Activated CD4-positive, alpha-beta T cell treated with anti-CD3 and anti-CD28 coated beads, Interleukin-2, amount 10 ng/mL, durations not matched to agents 7 days and 5 days (primary cell): ENCODE data around the gene QSER1. TPM values are rescaled to one million over a fixed set of nuclear protein-coding genes. Genes with fewer than 3 reads are reported as not detected.
"Not testable (repeated sequence)": the region's sequence is repeated elsewhere in the genome, so short reads cannot be mapped to it uniquely, and the experiment has no call there.

Source experiments
- CTCF ChIA-PET: fragments of 350-600 bp; sonication (Branson Sonifier 250); formaldehyde crosslinking; loops from one replicate; lab custom pipeline; 2021; ENCODE audit warnings: antibody characterized with exemption; lab: Charles Lee
- POLR2A ChIA-PET: fragments of 350-600 bp; sonication (Branson Sonifier 250); formaldehyde crosslinking; loops from one replicate; lab custom pipeline; 2021; ENCODE audit warnings: antibody characterized with exemption; lab: Charles Lee
- DNase-seq: peaks from one replicate; pipeline ENCODE4 v3.0.0-alpha.2; 2020
- H3K27ac Mint-ChIP-seq: one replicate; pipeline ENCODE4 v1.8.0; 2021; ENCODE audit warnings: mild to moderate bottlenecking, moderate library complexity, mixed read lengths
- H3K27me3 Mint-ChIP-seq: one replicate; pipeline ENCODE4 v1.8.0; 2021; ENCODE audit warnings: mixed read lengths
- H3K36me3 Mint-ChIP-seq: one replicate; pipeline ENCODE4 v1.8.0; 2021; ENCODE audit warnings: low read depth, mixed read lengths
- H3K4me1 Mint-ChIP-seq: one replicate; pipeline ENCODE4 v1.8.0; 2021; ENCODE audit warnings: mixed read lengths
- H3K4me3 Mint-ChIP-seq: one replicate; pipeline ENCODE4 v1.8.0; 2021; ENCODE audit warnings: mild to moderate bottlenecking, moderate library complexity, mixed read lengths
- H3K9me3 Mint-ChIP-seq: one replicate; pipeline ENCODE4 v1.8.0; 2021; ENCODE audit warnings: mixed read lengths
- total RNA-seq, 2 experiments: library from RNA; stranded (reverse); gene quantifications; one replicate each; pipeline ENCODE4 v1.2.3, GENCODE V29; 2021

The QSER1 gene
- total RNA-seq, 2 experiments from 2014 or later, result 12.3 to 18.0 TPM

DNA sequence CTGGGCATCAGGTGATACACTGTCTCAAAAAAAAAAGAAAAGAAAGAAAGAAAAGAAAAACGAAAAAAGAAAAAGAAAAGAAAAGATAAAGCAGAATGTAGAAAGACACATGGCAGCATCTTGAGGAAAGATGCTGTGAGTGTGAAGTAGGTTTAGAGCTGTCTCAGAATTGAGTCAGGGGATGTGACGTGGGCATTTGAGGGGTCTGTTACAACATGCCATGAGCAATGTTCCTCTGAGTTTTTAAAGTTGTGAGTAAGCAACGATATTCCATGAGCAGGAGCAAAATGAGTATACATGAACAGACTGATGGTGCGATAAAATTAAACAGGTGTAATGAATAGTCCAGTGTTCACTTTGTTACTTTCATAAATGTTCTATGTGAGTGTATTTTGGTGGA, 11.3 kb upstream of the QSER1 start:
- no peaks in the 10 kb centered on the region for H3K4me1 Mint-ChIP-seq
- H3K27ac Mint-ChIP-seq, result peak overlapping the region; percentile 46
- H3K27me3 Mint-ChIP-seq, result peaks cover 7% of the 10 kb centered on the region
- DNase-seq, result no peak
- CTCF ChIA-PET, result interaction anchor here (0.6 to 1.5 kb wide), 3 partner anchors 11 to 202 kb away, joined by 3 read pairs; partner anchors contain the start of gene QSER1
- H3K4me3 Mint-ChIP-seq, result no peak overlapping the region
- no peaks in the 10 kb centered on the region for H3K9me3 Mint-ChIP-seq
- H3K36me3 Mint-ChIP-seq, result no peaks in the 10 kb centered on the region
- POLR2A ChIA-PET, result no interaction called here

DNA sequence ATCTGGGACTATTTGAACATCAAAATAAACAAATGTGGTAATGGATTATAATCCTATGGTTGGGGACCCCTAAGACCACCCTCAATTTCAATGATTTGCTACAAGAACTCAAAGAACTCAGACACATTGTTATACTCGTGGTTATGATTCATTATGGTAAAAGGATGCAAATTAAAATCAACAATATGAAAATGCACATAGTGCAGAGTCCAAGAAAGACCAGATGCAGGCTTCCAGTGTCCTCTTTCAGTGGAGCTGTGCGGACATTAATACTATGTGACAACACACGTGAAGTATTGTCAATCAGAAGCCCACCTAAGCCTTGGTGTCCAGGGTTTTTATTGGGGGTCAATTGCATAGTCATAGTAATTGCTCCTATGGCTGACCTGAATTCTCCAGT, 9.2 kb upstream of the QSER1 start:
- H3K27ac Mint-ChIP-seq, result no peak overlapping the region
- no peak overlapping the region for H3K4me3 Mint-ChIP-seq
- no peaks in the 10 kb centered on the region for H3K4me1 Mint-ChIP-seq
- H3K9me3 Mint-ChIP-seq, result no peaks in the 10 kb centered on the region
- no peaks in the 10 kb centered on the region for H3K36me3 Mint-ChIP-seq
- POLR2A ChIA-PET, result no interaction called here
- no peak for DNase-seq
- CTCF ChIA-PET, result no interaction called here
- peaks cover 5% of the 10 kb centered on the region for H3K27me3 Mint-ChIP-seq

DNA sequence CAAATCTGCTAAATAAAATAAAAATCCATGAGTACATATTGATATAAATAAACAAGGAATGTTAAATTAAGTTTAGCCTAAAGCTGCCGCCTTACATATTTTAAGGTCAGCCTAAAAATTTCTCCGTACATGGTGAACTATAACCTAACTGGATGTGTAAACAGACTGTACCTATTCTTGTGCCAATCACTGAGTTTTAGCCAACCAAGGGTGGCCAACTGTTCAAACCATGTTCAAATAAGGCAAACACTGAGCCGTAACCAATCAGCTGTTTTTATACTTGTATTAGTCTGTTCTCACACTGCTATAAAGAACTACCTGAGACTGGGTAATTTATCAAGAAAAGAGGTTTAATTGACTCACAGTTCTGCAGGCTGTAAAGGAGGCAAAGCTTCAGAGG, 8.6 kb upstream of the QSER1 start:
- Mint-ChIP-seq H3K36me3 (no peaks in the 10 kb centered on the region), H3K9me3 (no peaks in the 10 kb centered on the region), H3K27me3 (peaks cover 3% of the 10 kb centered on the region), H3K4me1 (no peaks in the 10 kb centered on the region), H3K4me3 (no peak overlapping the region), H3K27ac (no peak overlapping the region)
- POLR2A ChIA-PET, result no interaction called here
- DNase-seq, result no peak
- CTCF ChIA-PET, result no interaction called here

DNA sequence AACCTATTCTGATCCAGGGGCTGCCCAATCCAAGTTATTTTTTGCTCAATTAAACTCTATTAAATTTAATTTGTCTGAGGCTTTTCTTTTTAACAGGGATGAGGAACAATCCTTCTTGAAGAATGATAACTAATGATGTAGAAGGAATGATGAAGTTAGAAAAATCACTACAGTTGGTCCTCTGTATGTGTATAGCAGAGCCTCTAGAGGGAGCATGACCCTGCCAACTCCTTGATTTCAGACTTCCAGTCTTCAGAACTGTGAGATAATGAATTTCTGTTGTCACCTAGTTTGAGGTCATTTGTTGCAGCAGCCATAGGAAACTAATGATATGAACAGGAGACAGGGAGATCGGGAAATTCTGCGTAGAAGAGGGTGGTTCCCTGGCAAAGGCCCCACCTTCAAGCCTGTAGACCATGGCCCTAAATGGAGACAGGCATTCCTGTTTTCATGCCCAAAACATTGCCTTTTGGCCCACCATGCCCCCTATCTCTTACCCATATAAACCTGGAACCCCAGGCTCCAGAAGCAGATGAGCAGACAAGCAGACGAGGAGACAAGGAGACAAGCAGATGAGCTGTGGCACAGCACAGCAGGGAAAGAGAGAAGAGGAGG, 7.7 kb upstream of the QSER1 start:
- Mint-ChIP-seq H3K27ac (no peak overlapping the region), H3K4me3 (no peak overlapping the region), H3K9me3 (no peaks in the 10 kb centered on the region), H3K36me3 (no peaks in the 10 kb centered on the region), H3K4me1 (no peaks in the 10 kb centered on the region), H3K27me3 (peaks cover 3% of the 10 kb centered on the region)
- ChIA-PET CTCF (interaction anchor here (0.8 kb wide), 1 partner anchor 9 kb away, joined by 4 read pairs; no protein-coding TSS in a partner anchor), POLR2A (no interaction called here)
- no peak for DNase-seq

DNA sequence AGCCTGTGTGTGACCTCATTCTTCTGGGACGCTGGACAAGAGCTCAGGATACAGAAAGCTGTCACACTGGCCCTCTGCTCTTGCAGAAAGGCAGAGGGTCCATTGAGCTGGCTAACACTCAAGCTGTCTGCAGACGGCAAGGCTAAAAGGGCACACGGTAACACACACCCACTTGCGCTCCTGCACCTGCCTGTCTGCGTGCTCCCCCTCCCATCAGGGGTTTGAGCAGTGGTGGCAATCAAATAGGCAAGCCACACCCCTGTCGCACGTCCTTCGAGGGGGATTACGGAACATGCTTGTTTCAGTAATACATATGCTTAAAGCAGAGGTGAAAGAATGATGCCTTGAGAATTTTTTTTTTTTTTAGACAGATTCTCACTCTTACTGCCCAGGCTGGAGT, 7.1 kb upstream of the QSER1 start:
- H3K4me3 Mint-ChIP-seq, result no peak overlapping the region
- CTCF ChIA-PET, result interaction anchor here (0.6 to 0.8 kb wide), 2 partner anchors 8 to 44 kb away, joined by 4 read pairs; no protein-coding TSS in a partner anchor
- no peaks in the 10 kb centered on the region for H3K9me3 Mint-ChIP-seq
- no peaks in the 10 kb centered on the region for H3K4me1 Mint-ChIP-seq
- H3K36me3 Mint-ChIP-seq, result no peaks in the 10 kb centered on the region
- POLR2A ChIA-PET, result no interaction called here
- peaks cover 6% of the 10 kb centered on the region for H3K27me3 Mint-ChIP-seq
- no peak for DNase-seq
- no peak overlapping the region for H3K27ac Mint-ChIP-seq

DNA sequence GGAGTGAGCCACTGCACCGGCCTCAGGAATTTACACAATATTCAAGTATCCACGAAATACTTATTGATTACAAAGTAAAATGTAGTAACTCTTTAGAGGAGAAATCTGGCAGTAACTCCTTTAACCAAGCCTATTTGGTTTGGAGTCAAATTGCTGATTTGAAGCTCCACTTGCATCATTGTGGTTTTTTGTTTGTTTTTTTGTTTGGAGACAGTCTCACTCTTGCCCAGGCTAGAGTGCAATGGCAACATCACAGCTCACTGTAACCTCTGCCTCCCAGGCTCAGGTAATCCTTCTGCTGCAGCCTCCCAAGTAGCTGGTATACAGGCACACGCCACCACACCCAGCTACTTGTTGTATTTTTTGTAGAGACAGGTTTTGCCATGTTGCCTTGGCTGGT, 6.4 kb upstream of the QSER1 start:
- H3K27me3 Mint-ChIP-seq, result peaks cover 5% of the 10 kb centered on the region
- ChIA-PET POLR2A (no interaction called here), CTCF (interaction anchor here (0.6 to 1.5 kb wide), 3 partner anchors 10 to 45 kb away, joined by 3 to 4 read pairs (median 3); no protein-coding TSS in a partner anchor)
- H3K27ac Mint-ChIP-seq, result no peak overlapping the region
- no peak for DNase-seq
- no peaks in the 10 kb centered on the region for H3K9me3 Mint-ChIP-seq
- no peaks in the 10 kb centered on the region for H3K4me1 Mint-ChIP-seq
- H3K4me3 Mint-ChIP-seq, result no peak overlapping the region
- H3K36me3 Mint-ChIP-seq, result no peaks in the 10 kb centered on the region

DNA sequence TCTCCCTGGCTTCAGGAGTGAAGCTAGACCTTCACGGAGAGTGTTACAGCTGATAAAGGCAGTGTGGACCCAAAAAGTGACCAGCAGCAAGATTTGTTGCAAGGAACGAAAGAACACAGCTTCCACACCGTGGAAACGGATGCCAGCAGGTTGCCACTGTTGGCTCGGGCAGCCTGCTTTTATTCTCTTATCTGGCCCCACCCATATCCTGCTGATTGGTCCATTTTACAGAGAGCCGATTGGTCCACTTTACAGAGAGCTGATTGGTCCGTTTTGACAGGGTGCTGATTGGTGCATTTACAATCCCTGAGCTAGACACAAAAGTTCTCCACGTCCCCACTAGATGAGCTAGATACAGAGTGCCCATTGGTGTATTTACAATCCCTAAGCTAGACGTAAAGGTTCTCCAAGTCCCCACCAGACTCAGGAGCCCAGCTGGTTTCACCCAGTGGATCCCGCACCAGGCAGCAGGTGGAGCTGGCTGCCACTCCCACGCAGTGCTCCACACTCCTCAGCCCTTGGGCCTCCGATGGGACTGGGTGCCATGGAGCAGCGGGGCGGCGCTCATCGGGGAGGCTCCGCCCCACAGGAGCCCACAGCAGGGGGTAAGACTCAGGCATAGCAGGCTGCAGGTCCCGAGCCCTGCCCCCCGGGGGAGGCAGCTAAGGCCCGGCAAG, 4.8 kb upstream of the QSER1 start:
- POLR2A ChIA-PET, result not testable (repeated sequence)

DNA sequence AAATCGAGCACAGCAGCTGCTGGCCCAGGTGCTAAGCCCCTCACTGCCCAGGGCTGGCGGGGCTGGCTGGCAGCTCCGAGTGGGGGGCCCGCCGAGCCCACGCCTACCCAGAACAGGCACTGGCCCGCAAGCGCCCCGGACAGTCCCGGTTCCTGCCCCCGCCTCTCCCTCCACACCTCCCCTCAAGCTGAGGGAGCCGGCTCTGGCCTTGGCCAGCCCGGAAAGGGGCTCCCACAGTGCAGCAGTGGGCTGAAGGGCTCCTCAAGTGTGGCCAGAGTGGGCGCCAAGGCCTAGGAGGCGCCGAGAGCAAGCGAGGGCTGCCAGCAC, 4.3 kb upstream of the QSER1 start:
- H3K36me3 Mint-ChIP-seq, H3K27me3 Mint-ChIP-seq, H3K9me3 Mint-ChIP-seq, POLR2A ChIA-PET, H3K4me3 Mint-ChIP-seq, DNase-seq, H3K27ac Mint-ChIP-seq, H3K4me1 Mint-ChIP-seq: not testable (repeated sequence)
- CTCF ChIA-PET, result interaction anchor here (0.6 kb wide), 2 partner anchors 291 to 1609 kb away, joined by 3 read pairs; no protein-coding TSS in a partner anchor

More for the DNA sequence above, 4.8 kb upstream of the QSER1 start:
- not testable (repeated sequence) for H3K27me3 Mint-ChIP-seq, H3K4me1 Mint-ChIP-seq, H3K27ac Mint-ChIP-seq, H3K9me3 Mint-ChIP-seq, DNase-seq, H3K36me3 Mint-ChIP-seq, H3K4me3 Mint-ChIP-seq
- CTCF ChIA-PET, result interaction anchor here (1.5 kb wide), 1 partner anchor 12 kb away, joined by 3 read pairs; no protein-coding TSS in a partner anchor

DNA sequence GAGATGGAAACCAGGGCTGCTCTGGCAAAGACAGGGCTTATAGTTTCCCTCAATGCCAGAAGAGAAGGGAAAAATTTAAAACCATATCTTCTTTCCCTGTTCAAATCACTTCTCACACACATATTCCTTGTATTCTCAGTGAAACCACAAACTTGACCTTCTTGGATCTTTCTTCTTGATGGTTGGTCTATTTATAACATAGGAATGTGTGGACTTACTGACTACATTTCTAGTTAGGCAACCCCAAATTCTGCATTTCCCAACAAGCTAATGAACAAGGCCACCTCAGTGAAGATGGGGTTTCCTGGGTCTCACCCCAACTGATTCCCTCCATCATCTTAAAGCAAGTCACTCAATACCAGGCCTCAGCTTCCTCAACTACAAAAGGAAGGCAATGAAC, 3.8 kb upstream of the QSER1 start:
- POLR2A ChIA-PET, result no interaction called here
- CTCF ChIA-PET, result interaction anchor here (0.6 kb wide), 2 partner anchors 291 to 1608 kb away, joined by 3 read pairs; no protein-coding TSS in a partner anchor
- Mint-ChIP-seq H3K4me1 (peaks cover 10% of the 10 kb centered on the region), H3K9me3 (no peaks in the 10 kb centered on the region), H3K27me3 (peaks cover 9% of the 10 kb centered on the region), H3K27ac (no peak overlapping the region), H3K36me3 (no peaks in the 10 kb centered on the region), H3K4me3 (no peak overlapping the region)
- no peak for DNase-seq

DNA sequence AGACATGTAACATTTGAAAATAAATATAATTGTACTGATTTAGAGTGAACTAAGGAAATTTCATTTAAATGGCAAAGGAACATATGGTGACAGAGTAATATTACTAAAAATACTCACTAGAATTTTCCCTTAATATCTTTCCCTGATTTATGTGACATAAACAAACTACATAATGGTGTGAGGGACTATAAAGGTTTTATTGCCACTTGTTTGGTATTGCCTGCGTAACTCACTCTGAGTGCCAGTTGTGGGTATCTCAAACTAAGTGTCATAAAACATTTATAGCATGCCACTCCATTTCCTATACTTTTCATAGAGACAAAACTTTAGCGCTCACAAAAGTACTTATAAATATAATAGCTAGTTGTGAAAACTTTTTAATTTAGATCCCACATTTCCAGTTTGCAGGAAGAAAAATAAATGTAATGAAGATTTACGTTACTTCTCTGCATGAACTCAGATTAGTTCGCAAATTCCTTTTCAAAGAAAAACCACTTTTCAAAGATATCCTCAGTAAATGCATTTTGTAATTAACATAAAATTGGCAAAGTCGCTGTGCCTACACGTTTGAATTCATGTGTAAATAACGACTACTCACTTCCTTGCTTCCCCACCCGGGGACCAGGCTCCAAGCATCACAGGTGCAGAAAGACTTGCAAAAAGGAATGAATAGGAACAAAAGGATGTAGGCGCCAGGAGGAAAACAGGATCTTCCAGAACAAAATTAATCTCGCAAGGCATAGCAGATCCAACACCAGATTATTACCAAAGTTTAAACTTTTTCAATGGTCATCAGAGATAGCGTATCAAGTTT, 1.6 kb upstream of the QSER1 start:
- Mint-ChIP-seq H3K27me3 (peaks cover 9% of the 10 kb centered on the region), H3K36me3 (no peaks in the 10 kb centered on the region), H3K27ac (no peak overlapping the region), H3K9me3 (no peaks in the 10 kb centered on the region), H3K4me3 (peak overlapping the region; percentile 79), H3K4me1 (peaks cover 28% of the 10 kb centered on the region)
- DNase-seq, result no peak
- POLR2A ChIA-PET, result no interaction called here
- CTCF ChIA-PET, result no interaction called here

DNA sequence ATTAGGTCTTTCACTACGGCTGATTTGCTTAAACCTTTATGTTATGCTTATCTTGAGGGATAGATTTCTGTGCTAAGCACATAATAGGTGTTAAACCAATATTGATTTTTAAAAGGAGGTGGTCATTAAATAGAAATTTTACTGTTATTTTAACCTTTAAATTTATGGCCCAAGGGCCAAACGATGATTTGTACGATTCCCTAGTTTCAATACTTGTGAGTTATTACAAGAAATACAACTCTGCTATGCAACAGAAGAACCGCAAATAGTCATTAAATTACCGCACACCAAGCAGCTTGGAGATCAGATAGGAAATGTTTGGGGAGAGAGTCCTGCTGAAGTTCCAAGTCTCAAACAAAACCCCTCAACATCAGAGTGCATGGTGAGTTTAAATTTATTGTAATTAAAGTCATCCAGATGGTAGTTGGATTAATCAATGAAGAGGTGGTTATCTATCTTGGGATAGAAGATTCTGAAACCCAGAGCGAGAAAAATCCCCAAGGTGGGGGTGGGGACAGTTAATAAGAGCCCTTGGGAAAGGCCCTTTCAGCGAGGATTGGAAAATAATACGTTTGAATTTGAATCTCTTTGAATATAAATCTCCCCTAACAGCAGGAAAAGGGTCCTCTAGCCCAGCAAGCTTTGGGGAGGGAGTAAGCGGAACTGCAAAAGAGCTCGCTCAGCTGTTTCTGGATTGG, 805 bp upstream of the QSER1 start:
- H3K4me3 Mint-ChIP-seq, result peak overlapping the region; percentile 79
- DNase-seq, result no peak

DNA sequence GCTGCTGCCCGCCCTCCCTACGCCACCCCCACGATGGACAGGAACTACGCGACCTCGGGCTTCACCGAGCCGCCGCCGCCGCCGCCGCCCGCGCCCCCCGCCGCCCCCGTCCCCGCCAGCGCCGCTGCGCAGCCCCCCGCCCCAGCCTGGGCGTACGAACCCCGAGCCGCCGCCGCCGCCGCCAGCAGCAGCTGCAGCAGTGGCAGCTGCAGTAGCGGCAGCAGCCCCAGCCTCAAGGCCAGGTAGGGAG, 407 bp downstream of the QSER1 start:
- peak overlapping the region; percentile 96 for H3K4me3 Mint-ChIP-seq
- no peak overlapping the region for H3K27ac Mint-ChIP-seq
- no peaks in the 10 kb centered on the region for H3K36me3 Mint-ChIP-seq
- ChIA-PET POLR2A (no interaction called here), CTCF (interaction anchor here (1.2 kb wide), 1 partner anchor 13 kb away, joined by 3 read pairs; no protein-coding TSS in a partner anchor)
- no peaks in the 10 kb centered on the region for H3K9me3 Mint-ChIP-seq
- DNase-seq, result no peak
- H3K4me1 Mint-ChIP-seq, result peaks cover 37% of the 10 kb centered on the region
- H3K27me3 Mint-ChIP-seq, result peaks cover 9% of the 10 kb centered on the region

More for the DNA sequence above, 805 bp upstream of the QSER1 start:
- peaks cover 29% of the 10 kb centered on the region for H3K4me1 Mint-ChIP-seq
- ChIA-PET CTCF (interaction anchor here (1.0 kb wide), 1 partner anchor 10 kb away, joined by 3 read pairs; no protein-coding TSS in a partner anchor), POLR2A (no interaction called here)
- H3K27me3 Mint-ChIP-seq, result peaks cover 9% of the 10 kb centered on the region
- no peaks in the 10 kb centered on the region for H3K36me3 Mint-ChIP-seq
- H3K27ac Mint-ChIP-seq, result peak overlapping the region; percentile 82
- H3K9me3 Mint-ChIP-seq, result no peaks in the 10 kb centered on the region
